Mesendoderm (in vitro differentiated cells): ENCODE results near the gene ATP13A1.
"Not testable (repeated sequence)": the region's sequence is repeated elsewhere in the genome, so short reads cannot be mapped to it uniquely, and the experiment has no call there.

Source experiments
- DNase-seq: peaks from one replicate; pipeline ENCODE4 v3.0.0; 2013
- H2AK5ac ChIP-seq: 2 replicates; pipeline ENCODE4 v1.6.1; 2013; ENCODE audit warnings: low read length, inconsistent platforms
- H2BK120ac ChIP-seq: 2 replicates; pipeline ENCODE4 v1.6.1; 2013; ENCODE audit warnings: low read depth, mild to moderate bottlenecking, low read length, moderate library complexity, mixed read lengths
- H2BK15ac ChIP-seq: replicated peaks from 2 replicates; pipeline ENCODE4 v1.6.1; 2013; ENCODE audit warnings: low read depth, mild to moderate bottlenecking, moderate library complexity
- H2BK5ac ChIP-seq: 2 replicates; pipeline ENCODE4 v1.6.1; 2013; ENCODE audit warnings: low read length, inconsistent platforms
- H3K18ac ChIP-seq: 2 replicates; pipeline ENCODE4 v1.6.1; 2013; ENCODE audit warnings: mild to moderate bottlenecking, low read length, mixed read lengths
- H3K23ac ChIP-seq: one replicate; pipeline ENCODE4 v1.6.1; 2013; ENCODE audit warnings: low read length
- H3K27ac ChIP-seq: 2 replicates; pipeline ENCODE4 v1.5.1; 2013; ENCODE audit warnings: low read depth, mild to moderate bottlenecking, inconsistent platforms, low read length, moderate library complexity
- H3K27me3 ChIP-seq: 2 replicates; pipeline ENCODE4 v1.6.1; 2013; ENCODE audit warnings: low read length, control low read depth, mild to moderate bottlenecking, inconsistent platforms; ENCODE audit not compliant: insufficient read depth, poor library complexity
- H3K36me3 ChIP-seq: 2 replicates; pipeline ENCODE4 v1.6.1; 2013; ENCODE audit warnings: low read length, inconsistent platforms; ENCODE audit not compliant: control insufficient read depth, insufficient read depth
- H3K4ac ChIP-seq: one replicate; pipeline ENCODE4 v1.6.1; 2013; ENCODE audit warnings: low read depth, mild to moderate bottlenecking, low read length, moderate library complexity
- H3K4me1 ChIP-seq: 2 replicates; pipeline ENCODE4 v1.6.1; 2013; ENCODE audit warnings: low read depth, low read length, inconsistent platforms; ENCODE audit not compliant: control insufficient read depth
- H3K4me2 ChIP-seq: 2 replicates; pipeline ENCODE4 v1.6.1; 2013; ENCODE audit warnings: low read length
- H3K4me3 ChIP-seq: 2 replicates; pipeline ENCODE4 v1.5.1; 2013; ENCODE audit warnings: mild to moderate bottlenecking, low read length
- H3K56ac ChIP-seq: one replicate; pipeline ENCODE4 v1.6.1; 2013; ENCODE audit warnings: low read length
- H3K79me1 ChIP-seq: 2 replicates; pipeline ENCODE4 v1.6.1; 2013; ENCODE audit warnings: low read length, inconsistent platforms
- H3K79me2 ChIP-seq: 2 replicates; pipeline ENCODE4 v1.6.1; 2013; ENCODE audit warnings: mild to moderate bottlenecking, low read length; ENCODE audit not compliant: control insufficient read depth, insufficient read depth
- H3K9ac ChIP-seq: 2 replicates; pipeline ENCODE4 v1.6.1; 2013; ENCODE audit warnings: low read length, inconsistent platforms
- H4K5ac ChIP-seq: one replicate; pipeline ENCODE4 v1.6.1; 2013; ENCODE audit warnings: low read length
- H4K8ac ChIP-seq: one replicate; pipeline ENCODE4 v1.6.1; 2013; ENCODE audit warnings: low read depth, mild to moderate bottlenecking, control low read depth, low read length, moderate library complexity
- WGBS: extraction: QIAGEN DNeasy Blood & Tissue Kit; methylation state at CpG from one replicate; pipeline ENCODE4 v1.1.7; 2013; ENCODE audit warnings: low lambda C conversion rate, missing lambda C conversion rate; ENCODE audit not compliant: insufficient coverage; ENCODE audit errors: extremely low coverage; 5-methylcytosine and 5-hydroxymethylcytosine counted together

The ATP13A1 gene

DNA sequence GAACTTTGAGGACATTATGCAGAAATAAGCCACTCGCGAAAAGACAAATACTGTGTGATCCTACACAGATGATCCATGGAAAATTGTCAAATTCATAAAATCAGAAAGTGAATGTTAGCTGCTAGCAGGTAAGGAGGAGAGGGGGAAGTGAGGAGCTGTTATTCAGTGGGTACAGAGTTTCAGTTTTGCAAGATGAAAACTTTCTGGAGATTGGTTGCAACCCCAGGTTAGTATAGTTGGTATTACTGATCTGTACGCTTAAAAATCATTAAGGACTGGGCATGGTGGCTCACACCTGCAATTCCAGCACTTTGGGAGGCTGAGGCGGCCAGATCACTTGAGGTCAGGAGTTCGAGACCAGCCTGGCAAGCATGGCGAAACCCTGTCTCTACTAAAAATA, 23.1 kb upstream of the ATP13A1 start:
- H3K23ac ChIP-seq, result no peak overlapping the region
- H3K4me2 ChIP-seq, result no peak overlapping the region
- no peak overlapping the region for H3K27ac ChIP-seq
- no CpG with 5 or more reads among the region's 6 CpGs for WGBS
- no peak overlapping the region for H4K5ac ChIP-seq
- no peaks in the 10 kb centered on the region for H3K27me3 ChIP-seq
- no peak overlapping the region for H2BK5ac ChIP-seq
- H3K79me2 ChIP-seq, result no peaks in the 10 kb centered on the region
- no peak overlapping the region for H2AK5ac ChIP-seq
- no peak for DNase-seq
- no peak overlapping the region for H3K18ac ChIP-seq
- H3K4me1 ChIP-seq, result no peaks in the 10 kb centered on the region
- H2BK120ac ChIP-seq, result no peak overlapping the region
- no peak overlapping the region for H2BK15ac ChIP-seq
- no peaks in the 10 kb centered on the region for H3K36me3 ChIP-seq
- no peak overlapping the region for H3K4ac ChIP-seq
- H3K56ac ChIP-seq, result no peak overlapping the region
- H3K9ac ChIP-seq, result no peak overlapping the region
- H4K8ac ChIP-seq, result no peak overlapping the region
- no peaks in the 10 kb centered on the region for H3K79me1 ChIP-seq
- H3K4me3 ChIP-seq, result no peak overlapping the region

DNA sequence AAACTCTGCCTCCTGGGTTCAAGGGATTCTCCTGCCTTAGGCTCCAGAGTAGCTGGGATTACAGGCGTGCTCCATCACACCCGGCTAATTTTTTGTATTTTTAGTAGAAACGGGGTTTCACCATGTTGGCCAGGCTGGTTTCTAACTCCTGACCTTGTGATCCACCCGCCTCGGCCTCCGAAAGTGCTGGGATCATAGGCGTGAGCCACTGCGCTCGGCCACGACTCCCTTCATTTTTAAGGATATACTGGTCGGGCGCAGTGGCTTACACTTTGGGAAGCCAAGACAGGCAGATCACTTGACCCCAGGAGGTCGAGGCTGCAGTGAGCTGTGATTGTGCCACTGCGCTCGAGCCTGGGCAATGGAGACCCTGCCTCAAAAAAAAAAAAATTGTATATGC, 22.6 kb upstream of the ATP13A1 start:
- not testable (repeated sequence) for H2BK5ac ChIP-seq, H3K79me1 ChIP-seq, H3K79me2 ChIP-seq, DNase-seq, H3K4me1 ChIP-seq, H3K4me2 ChIP-seq, H2BK120ac ChIP-seq, H3K27me3 ChIP-seq, H3K9ac ChIP-seq, H4K8ac ChIP-seq, H4K5ac ChIP-seq, H3K23ac ChIP-seq, H3K56ac ChIP-seq, H3K4me3 ChIP-seq, H3K4ac ChIP-seq, H2AK5ac ChIP-seq, H2BK15ac ChIP-seq, H3K18ac ChIP-seq, H3K27ac ChIP-seq, H3K36me3 ChIP-seq
- no CpG with 5 or more reads among the region's 15 CpGs for WGBS

DNA sequence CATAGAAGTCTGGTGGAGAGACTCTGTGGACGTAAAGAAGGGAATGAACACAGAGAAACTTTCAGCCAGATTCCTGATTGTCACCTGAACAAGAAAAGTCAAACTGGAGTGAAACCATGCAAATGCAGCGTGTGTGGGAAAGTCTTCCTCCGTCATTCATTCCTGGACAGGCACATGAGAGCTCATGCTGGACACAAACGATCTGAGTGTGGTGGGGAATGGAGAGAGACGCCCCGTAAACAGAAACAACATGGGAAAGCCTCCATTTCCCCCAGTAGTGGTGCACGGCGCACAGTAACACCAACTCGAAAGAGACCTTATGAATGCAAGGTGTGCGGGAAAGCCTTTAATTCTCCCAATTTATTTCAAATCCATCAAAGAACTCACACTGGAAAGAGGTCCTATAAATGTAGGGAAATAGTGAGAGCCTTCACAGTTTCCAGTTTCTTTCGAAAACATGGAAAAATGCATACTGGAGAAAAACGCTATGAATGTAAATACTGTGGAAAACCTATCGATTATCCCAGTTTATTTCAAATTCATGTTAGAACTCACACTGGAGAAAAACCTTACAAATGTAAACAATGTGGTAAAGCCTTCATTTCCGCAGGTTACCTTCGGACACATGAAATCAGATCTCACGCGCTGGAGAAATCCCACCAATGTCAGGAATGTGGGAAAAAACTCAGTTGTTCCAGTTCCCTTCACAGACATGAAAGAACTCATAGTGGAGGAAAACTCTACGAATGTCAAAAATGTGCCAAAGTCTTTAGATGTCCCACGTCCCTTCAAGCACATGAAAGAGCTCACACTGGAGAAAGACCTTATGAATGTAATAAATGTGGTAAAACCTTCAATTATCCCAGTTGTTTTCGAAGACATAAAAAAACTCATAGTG, 15.9 kb upstream of the ATP13A1 start:
- Histone ChIP-seq H4K8ac (no peak overlapping the region), H4K5ac (no peak overlapping the region), H2AK5ac (no peak overlapping the region), H3K18ac (no peak overlapping the region), H2BK120ac (no peak overlapping the region), H3K23ac (no peak overlapping the region), H3K36me3 (peaks cover 4% of the 10 kb centered on the region), H3K79me1 (peaks cover 6% of the 10 kb centered on the region), H2BK15ac (no peak overlapping the region), H3K27me3 (no peaks in the 10 kb centered on the region), H3K4me3 (no peak overlapping the region), H3K4me1 (no peaks in the 10 kb centered on the region), H3K27ac (no peak overlapping the region), H3K4ac (no peak overlapping the region), H3K4me2 (no peak overlapping the region), H2BK5ac (no peak overlapping the region), H3K79me2 (peaks cover 2% of the 10 kb centered on the region), H3K9ac (no peak overlapping the region), H3K56ac (no peak overlapping the region)
- no peak for DNase-seq
- WGBS, result no CpG with 5 or more reads among the region's 20 CpGs

- Histone ChIP-seq H2BK5ac (no peak overlapping the region), H3K4me1 (no peaks in the 10 kb centered on the region), H2BK15ac (no peak overlapping the region), H3K9ac (no peak overlapping the region), H3K79me1 (peaks cover 6% of the 10 kb centered on the region), H3K36me3 (peaks cover 4% of the 10 kb centered on the region), H3K27ac (no peak overlapping the region), H2BK120ac (no peak overlapping the region), H3K27me3 (no peaks in the 10 kb centered on the region), H3K4me2 (no peak overlapping the region), H2AK5ac (no peak overlapping the region), H3K79me2 (peaks cover 2% of the 10 kb centered on the region), H3K4ac (no peak overlapping the region), H3K18ac (no peak overlapping the region), H4K5ac (no peak overlapping the region), H4K8ac (no peak overlapping the region), H3K23ac (no peak overlapping the region), H3K56ac (no peak overlapping the region), H3K4me3 (no peak overlapping the region)
- WGBS, result no CpG with 5 or more reads among the region's 7 CpGs
- no peak for DNase-seq
Observed at GRCh38 chr19:19677579-19677978, 14.1 kb upstream of the ATP13A1 start.

- no peaks in the 10 kb centered on the region for H3K4me1 ChIP-seq
- H4K5ac ChIP-seq, result no peak overlapping the region
- no peak overlapping the region for H2AK5ac ChIP-seq
- peaks cover 12% of the 10 kb centered on the region for H3K79me2 ChIP-seq
- no peak overlapping the region for H3K27ac ChIP-seq
- H3K4ac ChIP-seq, result no peak overlapping the region
- H3K9ac ChIP-seq, result no peak overlapping the region
- no peaks in the 10 kb centered on the region for H3K27me3 ChIP-seq
- no peak overlapping the region for H3K4me3 ChIP-seq
- DNase-seq, result no peak
- H2BK5ac ChIP-seq, result no peak overlapping the region
- H2BK15ac ChIP-seq, result no peak overlapping the region
- peaks cover 7% of the 10 kb centered on the region for H3K79me1 ChIP-seq
- peaks cover 3% of the 10 kb centered on the region for H3K36me3 ChIP-seq
- no peak overlapping the region for H4K8ac ChIP-seq
- no CpG with 5 or more reads among the region's 6 CpGs for WGBS
- no peak overlapping the region for H2BK120ac ChIP-seq
- H3K23ac ChIP-seq, result no peak overlapping the region
- H3K18ac ChIP-seq, result no peak overlapping the region
- no peak overlapping the region for H3K4me2 ChIP-seq
- no peak overlapping the region for H3K56ac ChIP-seq
Observed at GRCh38 chr19:19674315-19674714, 10.8 kb upstream of the ATP13A1 start.

DNA sequence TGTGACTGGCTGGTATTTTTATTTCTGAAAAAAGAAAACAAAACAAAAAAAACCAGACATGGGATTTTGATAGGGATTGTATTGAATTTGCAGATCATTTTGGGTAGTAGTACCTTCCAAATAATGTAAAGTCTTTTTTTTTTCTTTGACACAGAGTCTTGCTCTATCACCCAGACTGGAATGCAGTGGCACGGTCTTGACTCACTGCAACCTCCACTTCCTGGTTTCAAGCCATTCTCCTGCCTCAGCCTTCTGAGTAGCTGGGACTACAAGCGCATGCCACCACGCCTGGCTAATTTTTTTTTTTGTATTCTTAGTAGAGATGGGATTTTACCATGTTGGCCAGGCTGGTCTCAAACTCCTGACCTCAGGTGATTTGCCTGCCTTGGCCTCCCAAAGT, 9.3 kb upstream of the ATP13A1 start:
- Histone ChIP-seq H3K79me2 (peaks cover 14% of the 10 kb centered on the region), H4K5ac (no peak overlapping the region), H3K23ac (no peak overlapping the region), H3K4ac (no peak overlapping the region), H3K27me3 (no peaks in the 10 kb centered on the region), H3K4me1 (no peaks in the 10 kb centered on the region), H2BK5ac (no peak overlapping the region), H4K8ac (no peak overlapping the region), H3K79me1 (peaks cover 9% of the 10 kb centered on the region), H3K36me3 (peaks cover 1% of the 10 kb centered on the region), H3K27ac (no peak overlapping the region), H3K4me2 (no peak overlapping the region), H2BK15ac (no peak overlapping the region), H3K56ac (no peak overlapping the region), H2BK120ac (no peak overlapping the region), H2AK5ac (no peak overlapping the region), H3K18ac (no peak overlapping the region), H3K4me3 (no peak overlapping the region), H3K9ac (no peak overlapping the region)
- no CpG with 5 or more reads among the region's 3 CpGs for WGBS
- DNase-seq, result no peak
